GM21619 (cell line): ENCODE data around the gene OR56A4.
"Not testable (repeated sequence)": the region's sequence is repeated elsewhere in the genome, so short reads cannot be mapped to it uniquely, and the experiment has no call there.

Source experiments
- ATAC-seq: cut with Tn5 transposase; IDR thresholded peaks from one replicate; pipeline ENCODE4 v1.9.1; 2021; ENCODE audit not compliant: unreplicated experiment

OR56A4 gene

GRCh38 chr11:5960704-5961320 lies 45.9 kb downstream of the OR56A4 start:
- not testable (repeated sequence) for ATAC-seq

- no peak for ATAC-seq
These were observed 51.2 kb downstream of the OR56A4 start for GRCh38 chr11:5955586-5955985.
